Transverse colon (tissue), 4 donors: Measurements from ENCODE around the gene MT1E. TPM values are rescaled to one million over a fixed set of nuclear protein-coding genes. Genes with fewer than 3 reads are reported as not detected.
"Not testable (repeated sequence)": the region's sequence is repeated elsewhere in the genome, so short reads cannot be mapped to it uniquely, and the experiment has no call there.

ENCODE experiments used
- DNase-seq: peaks from one replicate; pipeline ENCODE4 v3.0.0-alpha.2; 2019
- H3K27ac ChIP-seq, 4 donors: fragments of 200-600 bp; sonication (generic); 2 replicates each; pipeline ENCODE4 v1.5.1; 2016 to 2018; ENCODE audit warnings: inconsistent platforms in 4 of 4
- H3K27me3 ChIP-seq: fragments of 200-600 bp; sonication (generic); 2 replicates; pipeline ENCODE4 v1.5.1; 2017; ENCODE audit warnings: inconsistent platforms
- H3K36me3 ChIP-seq, 4 donors: fragments of 200-600 bp; sonication (generic); 2 replicates each; pipeline ENCODE4 v1.5.1; 2017 to 2019; ENCODE audit warnings: inconsistent platforms in 4 of 4
- H3K4me1 ChIP-seq, 4 donors: fragments of 200-600 bp; sonication (generic); 2 replicates each; pipeline ENCODE4 v1.5.1; 2017 to 2020; ENCODE audit warnings: inconsistent platforms in 4 of 4
- H3K4me3 ChIP-seq, 4 donors: fragments of 200-600 bp; sonication (generic); 1 replicate in 1 of 4; 2 replicates in 3 of 4; pipeline versions ENCODE4 v1.5.1 to v1.6.1; 2017 to 2019; ENCODE audit warnings: inconsistent platforms in 4 of 4
- H3K9me3 ChIP-seq, 2 donors: fragments of 200-600 bp; sonication (generic); 2 replicates each; pipeline ENCODE4 v1.5.1; 2017 to 2019; ENCODE audit warnings: inconsistent platforms in 2 of 2
- EP300 ChIP-seq: sonication (generic); formaldehyde crosslinking; IDR thresholded peaks from one replicate; pipeline ENCODE4 v1.6.1; 2017; ENCODE audit warnings: antibody characterized with exemption, low read depth
- POLR2A ChIP-seq: fragments of 450-650 bp; IDR thresholded peaks from one replicate; pipeline ENCODE4 v1.6.1; 2016; ENCODE audit warnings: antibody characterized with exemption, mild to moderate bottlenecking, moderate library complexity
- POLR2AphosphoS5 ChIP-seq, 3 donors: sonication (generic); formaldehyde crosslinking; IDR thresholded peaks; one replicate each; pipeline ENCODE4 v1.6.1; 2016; ENCODE audit warnings: antibody characterized with exemption in 3 of 3
- WGBS, 2 donors: methylation state at CpG; one replicate each; pipeline ENCODE4 v1.1.5; 2018; ENCODE audit warnings: low coverage in 1 of 2; 5-methylcytosine and 5-hydroxymethylcytosine counted together
- in situ Hi-C, 4 donors: fragments of 200-750 bp; cut with MboI; loops; one replicate each; pipeline versions ENCODE4 v1.15.0 to v1.15.1; 2017; ENCODE audit warnings: low sequenced_read_pairs in 3 of 4, low pct_ligation_motif_present in 1 of 4, low pct_unique_long_range_greater_than_20kb in 1 of 4
- intact Hi-C: fragments of 100-400 bp; cut with DNase I; formaldehyde crosslinking; loops from one replicate; pipeline ENCODE4 v1.15.1; 2023; ENCODE audit warnings: low total_unique reads
- total RNA-seq, 4 donors: library from RNA; depleted of rRNA; stranded (reverse); fragments of >200 nt; gene quantifications; one replicate each; pipeline ENCODE4 v1.1.0, GENCODE V29; 2016
- TF ChIP-seq, protein P1 (sequence below), 5 experiments: fragments of 200-600 bp in 3 of 5; fragments of 450-650 bp in 2 of 5; sonication (generic) in 3 of 5; IDR thresholded peaks; 1 replicate in 2 of 5; 2 replicates in 3 of 5; pipeline ENCODE4 v1.5.1; 2016 to 2017; ENCODE audit warnings: antibody characterized with exemption in 5 of 5, inconsistent platforms in 3 of 5, mild to moderate bottlenecking in 2 of 5, moderate library complexity in 1 of 5

Gene MT1E
- total RNA-seq, 4 donors from 2014 or later: 109 to 1,058 (median 257) TPM

DNA sequence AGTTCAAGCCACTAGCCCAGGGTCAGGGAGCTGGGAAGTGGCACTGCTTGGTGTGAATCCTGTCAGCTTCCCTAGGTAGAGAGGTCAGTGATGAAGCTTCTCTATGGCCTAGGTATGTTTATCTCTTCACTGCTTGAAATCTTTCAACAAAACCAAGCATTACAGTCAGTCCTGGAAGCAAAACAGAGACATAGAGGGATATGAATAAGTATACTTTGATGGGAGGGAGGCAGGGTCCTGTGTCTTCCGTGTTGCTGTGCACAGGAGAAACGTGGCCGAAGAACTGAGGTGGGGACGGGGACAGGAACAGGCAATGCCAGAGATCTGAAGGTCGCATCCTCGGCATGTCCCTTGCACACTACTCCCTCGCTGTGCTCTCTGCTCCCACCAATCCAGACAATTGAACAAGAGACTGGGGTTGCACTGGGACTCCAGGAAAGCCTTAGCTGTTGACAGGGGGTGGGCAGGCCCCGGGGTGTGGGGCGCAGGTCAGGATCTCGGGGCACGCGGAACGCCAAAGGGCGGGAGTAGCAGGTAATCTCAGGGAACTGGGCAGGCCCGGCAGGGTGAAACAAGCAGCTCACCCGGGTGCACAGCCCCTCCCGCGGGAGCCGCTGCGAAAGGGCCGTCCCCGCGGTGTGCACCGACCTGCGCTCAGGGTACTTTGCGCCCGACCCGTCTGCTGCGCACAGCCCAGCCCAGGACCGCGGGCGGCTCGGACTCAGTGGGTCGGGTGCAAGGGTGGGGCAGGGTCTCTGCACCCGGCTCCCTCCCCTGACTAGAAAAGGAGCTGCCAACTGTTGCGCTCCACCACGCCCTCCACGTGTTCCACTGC, 43.6 kb downstream of the MT1E start, which contains the start of gene MT1H:
Gene MT1H, plus strand, starts transcription at position 810 of the 835 bp plus-strand sequence. CDS start 71 bp downstream, outside the sequence.
- TF ChIP-seq POLR2AphosphoS5 (IDR thresholded peaks at IDR 0.05) (peak in 1 of 3 donors; percentile 59), EP300 (no peak), POLR2A (peak; percentile 43)
- TF ChIP-seq, protein P1, sequence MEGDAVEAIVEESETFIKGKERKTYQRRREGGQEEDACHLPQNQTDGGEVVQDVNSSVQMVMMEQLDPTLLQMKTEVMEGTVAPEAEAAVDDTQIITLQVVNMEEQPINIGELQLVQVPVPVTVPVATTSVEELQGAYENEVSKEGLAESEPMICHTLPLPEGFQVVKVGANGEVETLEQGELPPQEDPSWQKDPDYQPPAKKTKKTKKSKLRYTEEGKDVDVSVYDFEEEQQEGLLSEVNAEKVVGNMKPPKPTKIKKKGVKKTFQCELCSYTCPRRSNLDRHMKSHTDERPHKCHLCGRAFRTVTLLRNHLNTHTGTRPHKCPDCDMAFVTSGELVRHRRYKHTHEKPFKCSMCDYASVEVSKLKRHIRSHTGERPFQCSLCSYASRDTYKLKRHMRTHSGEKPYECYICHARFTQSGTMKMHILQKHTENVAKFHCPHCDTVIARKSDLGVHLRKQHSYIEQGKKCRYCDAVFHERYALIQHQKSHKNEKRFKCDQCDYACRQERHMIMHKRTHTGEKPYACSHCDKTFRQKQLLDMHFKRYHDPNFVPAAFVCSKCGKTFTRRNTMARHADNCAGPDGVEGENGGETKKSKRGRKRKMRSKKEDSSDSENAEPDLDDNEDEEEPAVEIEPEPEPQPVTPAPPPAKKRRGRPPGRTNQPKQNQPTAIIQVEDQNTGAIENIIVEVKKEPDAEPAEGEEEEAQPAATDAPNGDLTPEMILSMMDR (IDR thresholded peaks at IDR 0.05): no peak
- Histone ChIP-seq H3K4me1 (peaks cover 5 to 26% (median 18%) of the 10 kb centered on the region in 4 donors), H3K27me3 (peaks cover 83% of the 10 kb centered on the region), H3K27ac (no peak within 1 kb of the TSS), H3K36me3 (no peaks in the 10 kb centered on the region), H3K9me3 (no peaks in the 10 kb centered on the region), H3K4me3 (peak within 1 kb of the TSS in 1 of 4 donors; percentile 8)
- in situ Hi-C loops: no loop called here
- peak; percentile 32 for DNase-seq
- intact Hi-C loops: no loop called here
- 4 to 15% methylated on average over 5 to 36 of the region's 38 CpGs for WGBS, 2 donors

DNA sequence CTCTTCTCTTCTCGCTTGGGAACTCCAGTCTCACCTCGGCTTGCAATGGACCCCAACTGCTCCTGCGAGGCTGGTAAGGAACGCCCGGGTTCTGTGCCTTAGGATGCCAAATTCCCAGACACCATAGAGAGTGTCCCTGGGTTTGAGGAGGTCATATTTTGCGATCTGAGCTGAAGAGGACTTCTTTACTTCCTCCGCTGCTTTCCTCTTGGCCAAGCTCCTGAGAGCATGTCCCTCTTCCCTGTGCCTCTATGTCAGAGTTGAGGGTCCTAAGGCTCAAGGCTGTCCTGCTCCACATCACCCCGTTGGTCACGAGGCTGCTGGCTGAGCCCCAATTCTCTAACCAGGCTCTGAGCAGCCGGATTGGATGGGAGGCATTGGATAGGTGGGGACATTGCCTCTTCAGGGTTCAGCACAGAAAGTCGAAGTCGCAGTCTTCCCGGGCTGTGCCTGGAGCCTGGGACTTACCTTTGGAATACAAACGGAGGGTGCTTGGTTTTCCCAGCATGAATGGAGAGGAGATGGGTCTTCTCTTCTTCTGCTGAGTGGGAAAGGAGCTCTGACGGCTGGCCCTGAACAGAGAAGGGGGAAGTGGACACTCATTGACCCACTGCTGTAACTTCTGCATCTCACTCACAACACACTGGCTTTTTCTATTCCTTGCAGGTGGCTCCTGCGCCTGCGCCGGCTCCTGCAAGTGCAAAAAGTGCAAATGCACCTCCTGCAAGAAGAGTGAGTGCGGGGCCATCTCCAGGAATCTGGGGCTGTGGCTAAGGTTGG, 44.4 kb downstream of the MT1E start:
- H3K27ac ChIP-seq: no peak overlapping the region
- no peak for TF ChIP-seq POLR2A
- TF ChIP-seq, protein P1 (IDR thresholded peaks at IDR 0.05): no peak
- TF ChIP-seq POLR2AphosphoS5 (IDR thresholded peaks at IDR 0.05): no peak
- no peak for TF ChIP-seq EP300
- peaks cover 76% of the 10 kb centered on the region for H3K27me3 ChIP-seq
- peak overlapping the region in 1 of 4 donors; percentile 8 for H3K4me3 ChIP-seq
- in situ Hi-C loops (no loop called here), intact Hi-C loops (no loop called here)
- H3K4me1 ChIP-seq: peaks cover 5 to 26% (median 18%) of the 10 kb centered on the region in 4 donors
- no peaks in the 10 kb centered on the region for H3K36me3 ChIP-seq
- H3K9me3 ChIP-seq: no peaks in the 10 kb centered on the region
- WGBS, 2 donors: 26 to 30% methylated on average over 8 to 19 of the region's 19 CpGs
- no peak for DNase-seq

DNA sequence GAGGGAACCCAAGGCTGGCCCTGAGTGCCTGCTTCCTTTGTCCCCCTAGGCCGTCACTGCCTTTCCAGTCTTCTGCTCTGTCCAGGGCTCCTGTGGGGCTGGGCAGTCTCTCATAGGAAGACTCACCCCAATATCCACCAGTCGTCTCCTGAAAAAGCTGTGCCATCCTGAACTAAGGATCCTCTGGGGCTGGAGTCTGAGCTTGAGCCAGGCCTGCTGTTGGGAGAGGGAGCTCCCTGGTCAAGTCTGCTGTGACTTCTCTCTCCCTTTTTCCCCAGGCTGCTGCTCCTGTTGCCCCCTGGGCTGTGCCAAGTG, 45.0 kb downstream of the MT1E start:
- Histone ChIP-seq H3K27ac (no peak overlapping the region), H3K4me1 (peaks cover 5 to 28% (median 20%) of the 10 kb centered on the region in 4 donors), H3K4me3 (no peak overlapping the region), H3K9me3 (no peaks in the 10 kb centered on the region), H3K36me3 (no peaks in the 10 kb centered on the region), H3K27me3 (peaks cover 82% of the 10 kb centered on the region)
- 89% methylated on average over 2 of the region's 2 CpGs; no CpG with 5 or more reads in 1 of the 2 donors for WGBS, 2 donors
- in situ Hi-C loops (no loop called here), intact Hi-C loops (no loop called here)
- TF ChIP-seq POLR2AphosphoS5 (IDR thresholded peaks at IDR 0.05) (no peak), POLR2A (no peak), EP300 (no peak)
- TF ChIP-seq, protein P1 (IDR thresholded peaks at IDR 0.05): no peak
- DNase-seq: no peak

DNA sequence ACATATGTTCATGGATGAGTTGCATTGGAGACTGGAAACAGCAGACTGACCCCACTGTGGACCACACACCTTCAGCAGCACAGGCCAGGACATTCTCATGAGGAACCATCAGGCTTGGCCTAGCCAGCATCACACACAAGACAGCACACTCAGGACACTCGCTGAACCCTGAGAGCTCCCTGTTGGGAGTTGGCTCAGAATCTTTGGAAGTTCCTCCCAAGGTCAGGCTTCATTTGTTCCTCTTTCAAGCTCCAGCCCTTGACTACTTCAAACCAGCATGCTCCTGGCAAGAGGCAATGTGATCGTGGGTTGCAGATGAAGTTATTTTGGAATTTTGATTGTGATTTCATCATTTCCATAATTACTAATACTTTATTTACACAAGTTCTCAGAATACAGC, 46.1 kb downstream of the MT1E start:
- in situ Hi-C loops: not testable (repeated sequence)

DNA sequence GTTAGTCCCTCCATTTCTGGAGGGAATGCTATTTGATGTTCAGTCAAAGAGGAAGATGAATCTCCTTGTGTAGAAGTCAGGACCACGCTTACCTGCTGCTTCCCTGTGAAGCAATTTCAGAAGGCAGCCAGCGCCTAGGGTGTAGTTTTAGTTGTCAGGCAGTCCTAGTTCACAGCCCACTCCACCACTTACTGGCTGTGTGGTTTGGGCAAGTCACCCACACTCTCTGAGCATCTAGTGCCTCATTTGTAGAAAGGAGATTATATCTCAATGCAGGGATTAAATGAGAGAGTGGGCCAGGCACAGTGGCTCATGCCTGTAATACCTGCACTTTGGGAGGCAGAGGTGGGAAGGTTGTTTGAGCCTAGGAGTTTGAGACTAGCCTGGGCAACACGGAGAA, 46.6 kb downstream of the MT1E start:
- intact Hi-C loops, H3K27ac ChIP-seq: not testable (repeated sequence)

More for the DNA sequence above, 46.1 kb downstream of the MT1E start:
- WGBS, 2 donors: 70 to 90% methylated on average over 1 to 2 of the region's 2 CpGs
- H3K4me3 ChIP-seq, H3K27ac ChIP-seq, H3K36me3 ChIP-seq, intact Hi-C loops, DNase-seq, H3K9me3 ChIP-seq: not testable (repeated sequence)
- H3K27me3 ChIP-seq: peaks cover 82% of the 10 kb centered on the region
- peaks cover 5 to 36% (median 26%) of the 10 kb centered on the region in 4 donors for H3K4me1 ChIP-seq

More for the DNA sequence above, 46.6 kb downstream of the MT1E start:
- H3K9me3 ChIP-seq, DNase-seq, H3K36me3 ChIP-seq, H3K4me3 ChIP-seq, in situ Hi-C loops: not testable (repeated sequence)
- H3K4me1 ChIP-seq: peaks cover 5 to 36% (median 26%) of the 10 kb centered on the region in 4 donors
- 78 to 100% methylated on average over 1 to 3 of the region's 3 CpGs for WGBS, 2 donors
- H3K27me3 ChIP-seq: peaks cover 78% of the 10 kb centered on the region
